ENCODE results near the gene POLE2. TPM values are rescaled to one million over a fixed set of nuclear protein-coding genes. Genes with fewer than 3 reads are reported as not detected.

Gene POLE2
- total RNA-seq, 1 experiment from 2014 or later = 31.4 TPM

DNA sequence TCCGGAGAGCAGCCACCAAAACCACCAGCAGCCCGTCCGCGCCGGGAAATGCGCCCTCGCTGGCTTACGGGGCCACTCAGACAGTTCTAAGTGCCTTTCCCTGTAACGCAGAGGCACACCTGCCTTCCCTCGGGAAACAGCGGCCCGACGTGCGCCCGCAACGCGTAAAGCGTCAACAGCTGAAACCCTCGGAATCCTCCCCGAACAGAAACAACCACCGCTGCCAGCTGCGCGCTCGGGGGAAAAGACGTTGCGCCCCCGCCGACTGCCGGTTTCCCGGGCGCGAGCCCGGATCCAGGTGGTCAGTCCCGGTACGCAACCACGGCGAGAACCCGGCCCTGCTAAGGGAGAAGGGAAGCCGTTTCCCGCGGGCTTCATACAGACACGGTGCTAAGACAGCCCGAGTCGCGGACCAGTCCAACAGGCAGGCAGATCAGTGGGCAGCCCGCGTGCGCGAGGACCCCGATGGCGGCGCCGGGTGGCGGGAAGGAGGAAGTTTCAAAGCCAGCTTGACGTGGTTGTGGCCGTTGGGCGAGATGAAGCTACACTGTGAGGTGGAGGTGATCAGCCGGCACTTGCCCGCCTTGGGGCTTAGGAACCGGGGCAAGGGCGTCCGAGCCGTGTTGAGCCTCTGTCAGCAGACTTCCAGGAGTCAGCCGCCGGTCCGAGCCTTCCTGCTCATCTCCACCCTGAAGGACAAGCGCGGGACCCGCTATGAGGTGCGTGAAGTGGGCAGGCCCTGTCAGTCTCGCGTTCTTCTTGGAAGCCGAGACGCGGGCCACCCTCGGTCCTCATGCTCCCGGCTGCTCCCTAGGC, 89.3 kb downstream of the POLE2 start, which contains the start of gene LRR1:
Gene LRR1 (plus strand): TSS at position 456 of the 816 bp plus-strand sequence. CDS start 81 bp downstream, at position 537.
- H3K27ac Mint-ChIP-seq (ENCODE audit: unreplicated experiment) = peak within 1 kb of the TSS; percentile 97
- intact Hi-C loops (cut with micrococcal nuclease; ENCODE audit: unreplicated experiment) = loop anchor here (1.0 kb wide), 2 partner anchors 12 to 22 kb away; partner anchors contain the start of genes MGAT2, RPL36AL and RPS29
- no peaks in the 10 kb centered on the region for H3K27me3 ChIP-seq (replicated peaks; ENCODE audit: control insufficient read depth, insufficient read depth, low read length)
- no peaks in the 10 kb centered on the region for H3K9me3 Mint-ChIP-seq (ENCODE audit: unreplicated experiment)
- H3K36me3 ChIP-seq (ENCODE audit: control insufficient read depth, insufficient read depth, low read length) = no peaks in the 10 kb centered on the region
- peaks cover 25% of the 10 kb centered on the region for H3K4me1 Mint-ChIP-seq (ENCODE audit: low read depth, unreplicated experiment)
- CTCF ChIA-PET = interaction anchor here (1.0 to 1.1 kb wide), 2 partner anchors 12 to 22 kb away, joined by 3 to 5 read pairs; partner anchors contain the start of genes MGAT2 and RPL36AL
- peaks cover 30% of the 10 kb centered on the region for H3K36me3 Mint-ChIP-seq (ENCODE audit: insufficient read depth, unreplicated experiment)
- no peaks in the 10 kb centered on the region for H3K27me3 Mint-ChIP-seq (ENCODE audit: insufficient read depth, unreplicated experiment)
- no TSS peak for BruUV-seq (replicated peaks)
- TF ChIP-seq, protein P1, sequence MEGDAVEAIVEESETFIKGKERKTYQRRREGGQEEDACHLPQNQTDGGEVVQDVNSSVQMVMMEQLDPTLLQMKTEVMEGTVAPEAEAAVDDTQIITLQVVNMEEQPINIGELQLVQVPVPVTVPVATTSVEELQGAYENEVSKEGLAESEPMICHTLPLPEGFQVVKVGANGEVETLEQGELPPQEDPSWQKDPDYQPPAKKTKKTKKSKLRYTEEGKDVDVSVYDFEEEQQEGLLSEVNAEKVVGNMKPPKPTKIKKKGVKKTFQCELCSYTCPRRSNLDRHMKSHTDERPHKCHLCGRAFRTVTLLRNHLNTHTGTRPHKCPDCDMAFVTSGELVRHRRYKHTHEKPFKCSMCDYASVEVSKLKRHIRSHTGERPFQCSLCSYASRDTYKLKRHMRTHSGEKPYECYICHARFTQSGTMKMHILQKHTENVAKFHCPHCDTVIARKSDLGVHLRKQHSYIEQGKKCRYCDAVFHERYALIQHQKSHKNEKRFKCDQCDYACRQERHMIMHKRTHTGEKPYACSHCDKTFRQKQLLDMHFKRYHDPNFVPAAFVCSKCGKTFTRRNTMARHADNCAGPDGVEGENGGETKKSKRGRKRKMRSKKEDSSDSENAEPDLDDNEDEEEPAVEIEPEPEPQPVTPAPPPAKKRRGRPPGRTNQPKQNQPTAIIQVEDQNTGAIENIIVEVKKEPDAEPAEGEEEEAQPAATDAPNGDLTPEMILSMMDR (IDR thresholded peaks at IDR 0.05; ENCODE audit: insufficient read depth in 1 of 2, low read depth in 1 of 2, low read length in 1 of 2, severe bottlenecking in 1 of 2, unreplicated experiment in 1 of 2) = no peak
- peak within 1 kb of the TSS; percentile 97 for H3K4me3 Mint-ChIP-seq (ENCODE audit: unreplicated experiment)
- peak; percentile 91 to 94 for DNase-seq
- H3K9me3 ChIP-seq = no peaks in the 10 kb centered on the region
- peak within 1 kb of the TSS; percentile 78 for H3K4me3 ChIP-seq (ENCODE audit: low read depth, low read length)
- H3K4me1 ChIP-seq = peaks cover 24% of the 10 kb centered on the region
- POLR2A ChIA-PET = interaction anchor here (1.3 to 1.8 kb wide), 3 partner anchors 12 to 35 kb away, joined by 7 to 12 read pairs (median 9); partner anchors contain the start of genes MGAT2, RPL36AL and RPS29

DNA sequence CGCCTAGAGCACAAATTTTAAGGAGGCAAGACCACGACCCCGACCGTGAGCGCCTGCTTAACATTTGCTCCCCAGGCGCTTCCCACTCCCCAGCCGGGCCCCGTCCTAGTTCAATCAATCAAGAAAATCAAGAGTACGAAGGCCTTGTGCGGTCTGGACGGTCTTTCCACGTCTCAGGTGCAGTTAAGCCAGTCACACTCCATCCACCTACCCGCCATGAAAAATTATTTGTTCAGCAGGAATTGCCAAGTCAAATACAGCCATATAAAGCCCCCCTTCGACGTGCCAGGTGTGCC, 89.9 kb downstream of the POLE2 start:
- Histone ChIP-seq H3K27me3 (replicated peaks; ENCODE audit: control insufficient read depth, insufficient read depth, low read length) (no peaks in the 10 kb centered on the region), H3K4me1 (peaks cover 24% of the 10 kb centered on the region), H3K4me3 (ENCODE audit: low read depth, low read length) (peak overlapping the region; percentile 78), H3K36me3 (ENCODE audit: control insufficient read depth, insufficient read depth, low read length) (no peaks in the 10 kb centered on the region), H3K9me3 (no peaks in the 10 kb centered on the region)
- H3K36me3 Mint-ChIP-seq (ENCODE audit: insufficient read depth, unreplicated experiment) = peaks cover 27% of the 10 kb centered on the region
- no TSS peak for BruUV-seq (replicated peaks)
- CTCF ChIA-PET = interaction anchor here (1.0 kb wide), 1 partner anchor 137 kb away, joined by 3 read pairs; no protein-coding TSS in a partner anchor
- H3K27ac Mint-ChIP-seq (ENCODE audit: unreplicated experiment) = peak overlapping the region; percentile 97
- POLR2A ChIA-PET = interaction anchor here (1.0 to 1.8 kb wide), 3 partner anchors 12 to 22 kb away, joined by 4 to 12 read pairs (median 9); partner anchors contain the start of genes MGAT2, RPL36AL and RPS29
- H3K4me3 Mint-ChIP-seq (ENCODE audit: unreplicated experiment) = peak overlapping the region; percentile 97
- H3K4me1 Mint-ChIP-seq (ENCODE audit: low read depth, unreplicated experiment) = peaks cover 25% of the 10 kb centered on the region
- DNase-seq = no peak
- H3K9me3 Mint-ChIP-seq (ENCODE audit: unreplicated experiment) = no peaks in the 10 kb centered on the region
- TF ChIP-seq, protein P1 (IDR thresholded peaks at IDR 0.05; ENCODE audit: insufficient read depth in 1 of 2, low read depth in 1 of 2, low read length in 1 of 2, severe bottlenecking in 1 of 2, unreplicated experiment in 1 of 2) = no peak
- no peaks in the 10 kb centered on the region for H3K27me3 Mint-ChIP-seq (ENCODE audit: insufficient read depth, unreplicated experiment)
- intact Hi-C loops (cut with micrococcal nuclease; ENCODE audit: unreplicated experiment) = loop anchor here (1.0 kb wide), 2 partner anchors 12 to 22 kb away; partner anchors contain the start of genes MGAT2, RPL36AL and RPS29

DNA sequence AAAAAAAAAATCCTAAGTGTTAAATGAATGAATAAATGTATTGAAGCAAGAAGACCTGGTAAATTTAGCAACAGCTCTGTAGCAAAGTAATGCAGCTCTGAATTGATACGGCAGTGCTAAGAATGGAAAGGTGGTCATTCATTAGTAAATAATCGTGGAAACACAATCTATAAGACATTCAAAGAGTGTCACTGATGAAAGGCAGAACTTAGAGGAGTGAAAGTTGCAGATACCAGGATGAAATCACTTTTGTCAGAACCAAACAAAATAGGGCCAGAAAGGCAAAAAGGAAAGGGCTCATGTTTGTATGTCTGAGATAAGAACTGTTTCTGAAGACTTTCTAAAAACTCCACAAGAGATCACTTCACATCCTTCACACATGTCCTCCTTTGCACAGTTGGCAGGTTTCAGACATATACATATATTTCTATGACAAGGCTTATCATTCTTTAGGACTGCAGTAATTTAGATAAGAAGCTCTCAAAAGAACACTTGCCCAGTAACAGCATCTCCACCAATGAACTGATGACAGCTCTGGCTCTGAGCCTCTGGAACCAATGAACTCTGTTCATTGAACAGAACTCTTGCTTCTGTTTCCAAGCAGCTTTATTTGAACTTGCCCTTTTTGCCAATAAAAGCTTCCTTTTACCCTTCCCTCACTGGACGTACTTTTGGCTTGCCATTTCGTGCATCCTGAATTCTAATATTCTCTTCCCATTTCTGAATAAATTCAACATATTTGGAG, 93.5 kb downstream of the POLE2 start:
- ChIA-PET POLR2A (interaction anchor here (1.8 to 2.2 kb wide), 2 partner anchors 8 to 26 kb away, joined by 11 to 13 read pairs; partner anchors contain the start of genes MGAT2, RPL36AL and RPS29), CTCF (interaction anchor here (0.7 to 1.3 kb wide), 2 partner anchors 129 to 133 kb away, joined by 3 to 5 read pairs; no protein-coding TSS in a partner anchor)
- no peak overlapping the region for H3K27ac Mint-ChIP-seq (ENCODE audit: unreplicated experiment)
- intact Hi-C loops (cut with micrococcal nuclease; ENCODE audit: unreplicated experiment) = no loop called here
- no peaks in the 10 kb centered on the region for H3K9me3 Mint-ChIP-seq (ENCODE audit: unreplicated experiment)
- Histone ChIP-seq H3K36me3 (ENCODE audit: control insufficient read depth, insufficient read depth, low read length) (no peaks in the 10 kb centered on the region), H3K4me1 (peaks cover 24% of the 10 kb centered on the region), H3K9me3 (no peaks in the 10 kb centered on the region), H3K27me3 (replicated peaks; ENCODE audit: control insufficient read depth, insufficient read depth, low read length) (no peaks in the 10 kb centered on the region), H3K4me3 (ENCODE audit: low read depth, low read length) (no peak overlapping the region)
- no peaks in the 10 kb centered on the region for H3K27me3 Mint-ChIP-seq (ENCODE audit: insufficient read depth, unreplicated experiment)
- TF ChIP-seq, protein P1 (IDR thresholded peaks at IDR 0.05; ENCODE audit: insufficient read depth in 1 of 2, low read depth in 1 of 2, low read length in 1 of 2, severe bottlenecking in 1 of 2, unreplicated experiment in 1 of 2) = no peak
- H3K4me1 Mint-ChIP-seq (ENCODE audit: low read depth, unreplicated experiment) = peaks cover 14% of the 10 kb centered on the region
- BruUV-seq (replicated peaks) = no TSS peak
- no peak overlapping the region for H3K4me3 Mint-ChIP-seq (ENCODE audit: unreplicated experiment)
- DNase-seq = peak; percentile 29 to 69
- peaks cover 18% of the 10 kb centered on the region for H3K36me3 Mint-ChIP-seq (ENCODE audit: insufficient read depth, unreplicated experiment)
